Sigmoid colon (tissue), 7 donors: ENCODE data around the gene GALT. TPM values are rescaled to one million over a fixed set of nuclear protein-coding genes. Genes with fewer than 3 reads are reported as not detected.

ENCODE experiments used
- DNase-seq: peaks from one replicate; pipeline ENCODE4 v3.0.0-alpha.2; 2019
- H3K27ac ChIP-seq, 4 donors: fragments of 200-600 bp; sonication (generic); one replicate each; pipeline ENCODE4 v1.5.1; 2016 to 2019; ENCODE audit warnings: mild to moderate bottlenecking in 1 of 4
- H3K27me3 ChIP-seq, 3 donors: fragments of 200-600 bp; sonication (generic); one replicate each; pipeline ENCODE4 v1.5.1; 2019; ENCODE audit warnings: mild to moderate bottlenecking in 1 of 3
- H3K36me3 ChIP-seq, 4 donors: fragments of 200-600 bp; sonication (generic); one replicate each; pipeline ENCODE4 v1.5.1; 2016 to 2019
- H3K4me1 ChIP-seq, 4 donors: fragments of 200-600 bp; sonication (generic); one replicate each; pipeline ENCODE4 v1.5.1; 2017 to 2019
- H3K4me3 ChIP-seq, 4 donors: fragments of 200-600 bp; sonication (generic); one replicate each; pipeline ENCODE4 v1.5.1; 2017 to 2019; ENCODE audit warnings: mild to moderate bottlenecking in 2 of 4, moderate library complexity in 1 of 4
- H3K9me3 ChIP-seq, 4 donors: fragments of 200-600 bp in 3 of 4; sonication (generic) in 3 of 4; one replicate each; pipeline versions ENCODE4 v1.5.1 to v1.6.1; 2013 to 2019
- EP300 ChIP-seq, 4 donors: sonication (generic); formaldehyde crosslinking; IDR thresholded peaks; one replicate each; pipeline ENCODE4 v1.6.1; 2017; ENCODE audit warnings: antibody characterized with exemption in 4 of 4
- POLR2A ChIP-seq, 2 donors: fragments of 450-650 bp; IDR thresholded peaks; one replicate each; pipeline ENCODE4 v1.6.1; 2016; ENCODE audit warnings: antibody characterized with exemption in 2 of 2, mild to moderate bottlenecking in 2 of 2, moderate library complexity in 2 of 2
- POLR2AphosphoS5 ChIP-seq, 4 donors: sonication (generic); formaldehyde crosslinking; IDR thresholded peaks; one replicate each; pipeline ENCODE4 v1.6.1; 2017; ENCODE audit warnings: antibody characterized with exemption in 4 of 4
- WGBS, 2 donors: extraction: QIAGEN DNeasy Blood & Tissue Kit; methylation state at CpG; one replicate each; pipeline ENCODE4 v1.1.7; 2013; 5-methylcytosine and 5-hydroxymethylcytosine counted together
- intact Hi-C: fragments of 100-400 bp; cut with DNase I; formaldehyde crosslinking; loops from one replicate; pipeline ENCODE4 v1.15.1; 2023
- polyA plus RNA-seq, 3 donors: library from polyadenylated mRNA; stranded (reverse); fragments of 200-250 nt; gene quantifications; one replicate each; pipeline ENCODE4 v1.2.3, GENCODE V29; 2013
- total RNA-seq, 4 donors: library from RNA; depleted of rRNA; stranded (reverse); fragments of >200 nt; gene quantifications; one replicate each; pipeline ENCODE4 v1.1.0, GENCODE V29; 2016
- TF ChIP-seq, protein P1 (sequence below), 4 experiments: fragments of 450-650 bp in 3 of 4; fragments of 200-600 bp in 1 of 4; IDR thresholded peaks; one replicate each; pipeline ENCODE4 v1.5.1; 2016 to 2019; ENCODE audit warnings: antibody characterized with exemption in 4 of 4, mild to moderate bottlenecking in 3 of 4, moderate library complexity in 2 of 4
- donor health status: healthy with polysubstance abuse.
- donor health status: Bipolar disorder and iron deficiency.
- donor health status: healthy.

GALT gene
- total and polyA plus RNA-seq, 7 donors: 15.6 to 51.0 (median 33.1) TPM

- Histone ChIP-seq H3K27me3 (no peaks in the 10 kb centered on the region), H3K27ac (peak overlapping the region; percentile 83 to 91 (median 88)), H3K9me3 (no peaks in the 10 kb centered on the region), H3K4me1 (peaks cover 0 to 61% (median 50%) of the 10 kb centered on the region in 4 donors), H3K4me3 (peak overlapping the region in 2 of 4 donors; percentile 11 to 56), H3K36me3 (peaks cover 3 to 30% (median 9%) of the 10 kb centered on the region in 4 donors)
- intact Hi-C loops: loop anchor here (5.0 kb wide), 1 partner anchor 338 kb away; no protein-coding TSS in a partner anchor
- WGBS, 2 donors: 69 to 72% methylated on average over 11 of the region's 11 CpGs
- DNase-seq: peak; percentile 95
- TF ChIP-seq POLR2A (IDR thresholded peaks at IDR 0.05): no peak
- TF ChIP-seq, protein P1, sequence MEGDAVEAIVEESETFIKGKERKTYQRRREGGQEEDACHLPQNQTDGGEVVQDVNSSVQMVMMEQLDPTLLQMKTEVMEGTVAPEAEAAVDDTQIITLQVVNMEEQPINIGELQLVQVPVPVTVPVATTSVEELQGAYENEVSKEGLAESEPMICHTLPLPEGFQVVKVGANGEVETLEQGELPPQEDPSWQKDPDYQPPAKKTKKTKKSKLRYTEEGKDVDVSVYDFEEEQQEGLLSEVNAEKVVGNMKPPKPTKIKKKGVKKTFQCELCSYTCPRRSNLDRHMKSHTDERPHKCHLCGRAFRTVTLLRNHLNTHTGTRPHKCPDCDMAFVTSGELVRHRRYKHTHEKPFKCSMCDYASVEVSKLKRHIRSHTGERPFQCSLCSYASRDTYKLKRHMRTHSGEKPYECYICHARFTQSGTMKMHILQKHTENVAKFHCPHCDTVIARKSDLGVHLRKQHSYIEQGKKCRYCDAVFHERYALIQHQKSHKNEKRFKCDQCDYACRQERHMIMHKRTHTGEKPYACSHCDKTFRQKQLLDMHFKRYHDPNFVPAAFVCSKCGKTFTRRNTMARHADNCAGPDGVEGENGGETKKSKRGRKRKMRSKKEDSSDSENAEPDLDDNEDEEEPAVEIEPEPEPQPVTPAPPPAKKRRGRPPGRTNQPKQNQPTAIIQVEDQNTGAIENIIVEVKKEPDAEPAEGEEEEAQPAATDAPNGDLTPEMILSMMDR (IDR thresholded peaks at IDR 0.05): no peak
- TF ChIP-seq POLR2AphosphoS5 (IDR thresholded peaks at IDR 0.05): peak; percentile 41 to 82 (median 72)
- TF ChIP-seq EP300 (IDR thresholded peaks at IDR 0.05): peak in 1 of 4 donors; percentile 54
These were observed 8.0 kb downstream of the GALT start for GRCh38 chr9:34654323-34655051.

DNA sequence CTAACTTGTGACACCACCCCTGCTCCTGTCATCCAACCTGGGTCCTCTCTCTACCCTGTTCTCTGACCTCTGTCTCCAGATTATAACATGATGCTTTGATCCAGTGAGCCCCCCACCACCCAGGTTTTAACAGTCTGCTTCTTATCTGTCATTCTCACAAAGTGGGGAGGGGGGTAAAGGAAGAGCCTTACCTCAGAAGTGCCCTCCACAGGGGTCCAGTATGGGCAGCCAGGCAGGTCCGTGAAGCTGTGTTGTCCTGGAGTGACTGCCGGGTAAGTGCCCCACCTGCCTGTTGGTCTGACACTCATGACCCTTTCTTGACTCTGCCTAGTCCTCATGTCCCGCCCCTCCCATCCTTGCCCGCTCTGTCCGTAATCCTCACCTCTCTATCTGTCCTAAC, 8.9 kb downstream of the GALT start:
- H3K4me1 ChIP-seq: peaks cover 0 to 61% (median 50%) of the 10 kb centered on the region in 4 donors
- peaks cover 0 to 30% (median 8%) of the 10 kb centered on the region in 4 donors for H3K36me3 ChIP-seq
- H3K27me3 ChIP-seq: no peaks in the 10 kb centered on the region
- peak overlapping the region; percentile 83 to 91 (median 88) for H3K27ac ChIP-seq
- TF ChIP-seq, protein P1 (IDR thresholded peaks at IDR 0.05): no peak
- TF ChIP-seq POLR2AphosphoS5 (IDR thresholded peaks at IDR 0.05) (no peak), EP300 (IDR thresholded peaks at IDR 0.05) (no peak)
- H3K4me3 ChIP-seq: peak overlapping the region in 1 of 4 donors; percentile 2
- WGBS, 2 donors: 84 to 87% methylated on average over 5 of the region's 5 CpGs
- H3K9me3 ChIP-seq: no peaks in the 10 kb centered on the region
- intact Hi-C loops: no loop called here
- DNase-seq: no peak

DNA sequence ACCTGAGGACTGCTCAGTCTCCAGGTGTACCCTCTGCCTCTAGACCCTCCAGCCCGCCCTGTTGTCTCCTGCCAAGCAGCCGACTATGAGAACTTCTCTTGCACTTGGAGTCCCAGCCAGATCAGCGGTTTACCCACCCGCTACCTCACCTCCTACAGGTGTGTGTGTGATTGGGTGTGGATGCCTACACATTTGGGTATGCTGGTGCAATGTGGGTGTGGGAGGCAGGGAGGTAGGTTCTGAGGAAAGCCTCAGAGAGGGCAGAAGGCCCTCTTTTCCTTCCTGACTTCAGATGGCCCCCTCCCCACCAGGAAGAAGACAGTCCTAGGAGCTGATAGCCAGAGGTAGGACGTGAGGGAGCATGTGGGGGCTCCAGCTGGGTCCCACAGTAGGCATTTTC, 10.5 kb downstream of the GALT start:
- H3K4me1 ChIP-seq: peaks cover 0 to 46% (median 37%) of the 10 kb centered on the region in 4 donors
- no peaks in the 10 kb centered on the region for H3K9me3 ChIP-seq
- H3K27me3 ChIP-seq: no peaks in the 10 kb centered on the region
- H3K4me3 ChIP-seq: no peak overlapping the region
- 89 to 92% methylated on average over 5 of the region's 5 CpGs for WGBS, 2 donors
- TF ChIP-seq, protein P1 (IDR thresholded peaks at IDR 0.05): no peak
- no peak for TF ChIP-seq EP300 (IDR thresholded peaks at IDR 0.05)
- TF ChIP-seq POLR2A (IDR thresholded peaks at IDR 0.05): no peak
- TF ChIP-seq POLR2AphosphoS5 (IDR thresholded peaks at IDR 0.05): no peak
- peaks cover 0 to 41% (median 13%) of the 10 kb centered on the region in 4 donors for H3K36me3 ChIP-seq
- H3K27ac ChIP-seq: no peak overlapping the region
- DNase-seq: no peak
- intact Hi-C loops: no loop called here

DNA sequence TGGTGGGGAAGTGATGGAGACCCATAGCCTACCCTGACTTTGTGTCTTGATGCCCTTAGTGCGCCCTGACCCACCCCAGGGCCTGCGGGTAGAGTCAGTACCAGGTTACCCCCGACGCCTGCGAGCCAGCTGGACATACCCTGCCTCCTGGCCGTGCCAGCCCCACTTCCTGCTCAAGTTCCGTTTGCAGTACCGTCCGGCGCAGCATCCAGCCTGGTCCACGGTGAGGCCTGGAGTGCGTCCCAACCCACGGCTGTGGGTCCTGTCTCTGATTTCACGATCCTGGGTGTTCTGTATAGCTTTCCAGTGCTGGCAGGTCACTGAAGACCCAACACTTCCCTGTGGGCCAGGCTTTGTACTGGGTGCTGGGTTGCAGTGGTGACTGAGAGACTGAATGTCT, 12.0 kb downstream of the GALT start:
- H3K36me3 ChIP-seq: peaks cover 0 to 50% (median 13%) of the 10 kb centered on the region in 4 donors
- no peak overlapping the region for H3K4me3 ChIP-seq
- H3K27ac ChIP-seq: no peak overlapping the region
- H3K27me3 ChIP-seq: no peaks in the 10 kb centered on the region
- no peaks in the 10 kb centered on the region for H3K9me3 ChIP-seq
- intact Hi-C loops: no loop called here
- DNase-seq: no peak
- peaks cover 0 to 31% (median 23%) of the 10 kb centered on the region in 4 donors for H3K4me1 ChIP-seq
- TF ChIP-seq, protein P1 (IDR thresholded peaks at IDR 0.05): no peak
- TF ChIP-seq POLR2A (IDR thresholded peaks at IDR 0.05) (no peak), EP300 (IDR thresholded peaks at IDR 0.05) (no peak), POLR2AphosphoS5 (IDR thresholded peaks at IDR 0.05) (no peak)
- 92 to 94% methylated on average over 14 of the region's 14 CpGs for WGBS, 2 donors
